GM12873 (cell line): ENCODE results near the gene TTC7B.

Source experiments
- TF ChIP-seq, protein P1 (sequence below): IDR thresholded peaks from 2 replicates; pipeline ENCODE4 v1.5.1; 2012; ENCODE audit warnings: low read depth, mild to moderate bottlenecking, moderate library complexity, low read length, control low read depth; ENCODE audit not compliant: insufficient read depth; ENCODE audit errors: missing control alignments

Gene TTC7B

DNA sequence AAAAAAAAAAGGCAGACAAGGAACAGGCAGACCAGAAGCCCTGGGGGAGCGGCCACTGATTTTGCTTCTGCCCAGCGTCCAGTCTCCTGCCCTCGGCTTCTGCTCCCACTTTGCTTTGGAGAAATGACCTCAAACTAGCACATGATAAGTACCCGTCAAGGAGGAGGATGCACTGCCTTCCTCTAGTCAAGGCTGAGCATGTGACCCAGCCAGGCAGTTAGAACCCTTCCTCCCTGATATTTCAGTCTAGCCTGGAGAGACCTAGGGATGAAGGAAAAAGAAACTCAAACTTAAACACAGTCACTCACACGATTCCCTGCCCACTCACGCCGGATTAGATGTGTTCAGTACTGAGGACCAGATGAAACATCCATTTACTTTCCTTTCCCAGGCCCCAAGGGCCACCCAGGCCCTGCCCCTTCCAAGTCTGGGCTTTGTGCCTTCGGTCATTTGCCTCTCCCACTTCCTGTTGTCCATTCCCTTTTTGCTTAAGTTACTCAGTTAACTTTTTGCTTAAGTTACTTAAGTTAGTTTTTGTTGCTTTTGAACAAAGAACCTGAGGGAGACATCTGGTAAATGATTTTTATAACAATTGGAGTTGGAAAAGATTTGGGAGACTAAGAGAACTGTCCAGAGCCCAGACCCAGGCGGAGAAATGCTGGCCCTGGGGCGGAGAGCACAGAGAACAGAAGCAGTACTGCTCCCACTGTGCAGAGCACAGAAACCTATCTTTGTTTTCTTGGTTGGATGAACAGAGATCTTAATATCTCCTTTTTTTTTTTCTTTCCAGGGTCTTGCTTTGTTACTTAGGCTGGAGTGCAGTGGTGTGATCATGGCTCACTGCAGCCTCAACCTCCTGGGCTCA, 23.0 kb upstream of the TTC7B start:
- TF ChIP-seq, protein P1, sequence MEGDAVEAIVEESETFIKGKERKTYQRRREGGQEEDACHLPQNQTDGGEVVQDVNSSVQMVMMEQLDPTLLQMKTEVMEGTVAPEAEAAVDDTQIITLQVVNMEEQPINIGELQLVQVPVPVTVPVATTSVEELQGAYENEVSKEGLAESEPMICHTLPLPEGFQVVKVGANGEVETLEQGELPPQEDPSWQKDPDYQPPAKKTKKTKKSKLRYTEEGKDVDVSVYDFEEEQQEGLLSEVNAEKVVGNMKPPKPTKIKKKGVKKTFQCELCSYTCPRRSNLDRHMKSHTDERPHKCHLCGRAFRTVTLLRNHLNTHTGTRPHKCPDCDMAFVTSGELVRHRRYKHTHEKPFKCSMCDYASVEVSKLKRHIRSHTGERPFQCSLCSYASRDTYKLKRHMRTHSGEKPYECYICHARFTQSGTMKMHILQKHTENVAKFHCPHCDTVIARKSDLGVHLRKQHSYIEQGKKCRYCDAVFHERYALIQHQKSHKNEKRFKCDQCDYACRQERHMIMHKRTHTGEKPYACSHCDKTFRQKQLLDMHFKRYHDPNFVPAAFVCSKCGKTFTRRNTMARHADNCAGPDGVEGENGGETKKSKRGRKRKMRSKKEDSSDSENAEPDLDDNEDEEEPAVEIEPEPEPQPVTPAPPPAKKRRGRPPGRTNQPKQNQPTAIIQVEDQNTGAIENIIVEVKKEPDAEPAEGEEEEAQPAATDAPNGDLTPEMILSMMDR = no peak

DNA sequence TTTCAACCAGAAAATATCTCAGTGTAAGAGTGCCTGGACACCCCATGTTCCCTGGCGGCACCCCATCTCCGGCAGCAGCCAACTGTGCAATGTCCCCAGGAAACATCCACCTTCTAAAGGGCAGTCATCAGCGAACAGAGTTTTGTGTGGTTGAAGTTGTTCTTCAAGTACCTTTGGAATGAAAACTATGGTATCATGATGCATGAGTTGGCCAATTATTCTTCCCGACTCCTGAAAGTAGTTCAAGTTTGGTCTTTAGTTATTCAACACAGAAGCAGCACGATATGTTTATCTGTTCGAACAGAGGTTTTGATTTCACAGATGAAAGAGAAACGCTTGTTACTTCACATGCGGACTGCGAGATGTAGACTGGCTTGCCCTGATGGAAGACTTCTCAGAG, 21.1 kb upstream of the TTC7B start:
- TF ChIP-seq, protein P1 = no peak

DNA sequence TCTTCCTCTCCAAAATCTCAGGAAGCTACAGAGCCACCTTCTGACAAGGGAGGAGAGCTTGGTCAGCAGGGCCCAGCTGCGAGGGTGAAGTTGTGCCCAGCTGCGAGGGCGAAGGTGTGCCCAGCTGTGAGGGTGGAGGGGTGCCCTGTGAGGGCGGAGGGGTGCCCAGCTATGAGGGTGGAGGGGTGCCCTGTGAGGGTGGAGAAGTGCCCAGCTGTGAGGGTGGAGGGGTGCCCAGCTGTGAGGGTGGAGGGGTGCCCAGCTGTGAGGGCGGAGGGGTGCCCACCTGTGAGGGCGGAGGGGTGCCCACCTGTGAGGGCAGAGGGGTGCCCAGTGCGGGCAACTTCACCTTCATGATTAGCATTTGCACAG, 20.4 kb upstream of the TTC7B start:
- TF ChIP-seq, protein P1 = no peak

DNA sequence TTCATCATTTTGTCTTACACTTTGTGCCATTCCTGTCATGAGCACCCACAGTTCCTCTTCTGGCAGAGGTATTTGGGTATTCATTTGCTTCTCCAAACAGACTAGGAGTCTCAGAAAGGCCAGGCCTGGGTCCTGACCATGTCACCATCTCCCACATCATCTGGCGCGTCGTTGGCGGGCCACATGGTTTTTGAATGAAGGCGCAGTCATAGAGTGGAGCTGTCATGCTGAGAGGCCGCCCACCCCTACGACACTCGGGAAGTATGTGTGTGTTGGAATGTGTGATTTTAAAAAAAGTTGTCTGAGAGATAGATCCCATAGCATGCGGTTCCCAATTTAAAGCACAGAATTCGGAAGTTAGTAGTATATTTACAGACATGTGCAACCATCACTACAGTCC, 15.6 kb upstream of the TTC7B start:
- TF ChIP-seq, protein P1 = no peak

DNA sequence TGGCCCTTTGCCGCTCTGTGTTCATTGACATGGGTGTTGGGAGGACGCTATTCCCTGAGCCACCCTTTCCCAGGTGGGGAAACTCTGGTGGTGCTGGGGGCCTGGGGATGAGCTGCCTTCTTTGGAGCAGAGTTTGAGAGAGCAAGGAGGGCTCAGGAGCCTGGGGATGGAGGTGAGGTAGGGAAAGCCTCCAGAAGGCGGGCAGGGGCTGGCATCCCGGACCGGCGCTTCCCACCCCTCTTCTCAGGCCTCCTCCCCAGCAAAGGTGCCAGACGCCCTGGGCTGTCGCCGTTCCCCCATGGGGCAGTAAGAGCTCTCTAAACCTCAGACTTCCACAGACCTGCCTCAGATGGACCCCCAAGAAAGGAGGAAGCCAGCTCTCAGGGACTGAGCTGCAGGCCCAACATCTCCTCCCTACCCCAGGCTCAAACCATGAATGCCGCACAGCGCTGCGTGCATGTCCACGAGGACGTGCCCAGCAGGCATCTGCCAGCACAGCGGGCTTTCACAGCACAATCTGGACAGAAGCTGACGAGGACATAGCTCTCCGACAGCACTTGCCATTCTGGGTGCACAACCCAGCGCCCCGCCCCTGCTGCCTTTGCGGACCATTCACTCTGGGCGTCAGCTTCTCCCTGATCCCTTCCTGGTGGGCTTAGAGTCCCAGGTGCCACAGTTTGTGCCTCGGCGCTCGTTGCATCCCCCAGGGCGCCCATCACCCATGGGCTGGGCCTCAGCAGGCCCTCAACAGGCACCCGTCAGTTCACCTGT, 14.9 kb upstream of the TTC7B start:
- TF ChIP-seq, protein P1 = no peak

DNA sequence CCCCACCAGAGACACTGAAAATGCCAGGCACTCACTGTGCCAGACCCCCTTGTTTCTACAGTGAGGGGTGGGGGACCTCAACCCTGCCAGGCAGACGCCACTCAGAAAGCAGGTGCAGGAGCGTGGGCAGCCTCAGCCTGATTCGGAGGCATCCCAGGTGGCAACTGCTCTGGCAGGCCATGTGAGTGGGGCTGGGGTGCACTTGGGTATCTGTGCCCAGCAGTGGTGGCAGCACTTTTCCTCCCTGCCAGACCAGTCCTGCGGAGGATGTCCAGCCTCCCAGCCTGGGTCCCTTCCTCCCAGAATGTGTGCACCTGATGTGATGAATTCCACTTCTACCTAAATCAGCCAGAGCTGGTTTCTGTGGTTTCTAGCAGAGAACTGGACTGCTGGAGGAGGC, 13.4 kb upstream of the TTC7B start:
- TF ChIP-seq, protein P1 = no peak
